Fibroblast of skin of left biceps (primary cell): ENCODE results near the gene TCEAL1.
"Not testable (repeated sequence)": the region's sequence is repeated elsewhere in the genome, so short reads cannot be mapped to it uniquely, and the experiment has no call there.

Experiments used
- DNase-seq, 2 experiments: peaks; one replicate each; pipeline ENCODE4 v3.0.0-alpha.2; 2013; ENCODE audit warnings: low read depth in 2 of 2

The TCEAL1 gene, protein sequence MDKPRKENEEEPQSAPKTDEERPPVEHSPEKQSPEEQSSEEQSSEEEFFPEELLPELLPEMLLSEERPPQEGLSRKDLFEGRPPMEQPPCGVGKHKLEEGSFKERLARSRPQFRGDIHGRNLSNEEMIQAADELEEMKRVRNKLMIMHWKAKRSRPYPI

DNA sequence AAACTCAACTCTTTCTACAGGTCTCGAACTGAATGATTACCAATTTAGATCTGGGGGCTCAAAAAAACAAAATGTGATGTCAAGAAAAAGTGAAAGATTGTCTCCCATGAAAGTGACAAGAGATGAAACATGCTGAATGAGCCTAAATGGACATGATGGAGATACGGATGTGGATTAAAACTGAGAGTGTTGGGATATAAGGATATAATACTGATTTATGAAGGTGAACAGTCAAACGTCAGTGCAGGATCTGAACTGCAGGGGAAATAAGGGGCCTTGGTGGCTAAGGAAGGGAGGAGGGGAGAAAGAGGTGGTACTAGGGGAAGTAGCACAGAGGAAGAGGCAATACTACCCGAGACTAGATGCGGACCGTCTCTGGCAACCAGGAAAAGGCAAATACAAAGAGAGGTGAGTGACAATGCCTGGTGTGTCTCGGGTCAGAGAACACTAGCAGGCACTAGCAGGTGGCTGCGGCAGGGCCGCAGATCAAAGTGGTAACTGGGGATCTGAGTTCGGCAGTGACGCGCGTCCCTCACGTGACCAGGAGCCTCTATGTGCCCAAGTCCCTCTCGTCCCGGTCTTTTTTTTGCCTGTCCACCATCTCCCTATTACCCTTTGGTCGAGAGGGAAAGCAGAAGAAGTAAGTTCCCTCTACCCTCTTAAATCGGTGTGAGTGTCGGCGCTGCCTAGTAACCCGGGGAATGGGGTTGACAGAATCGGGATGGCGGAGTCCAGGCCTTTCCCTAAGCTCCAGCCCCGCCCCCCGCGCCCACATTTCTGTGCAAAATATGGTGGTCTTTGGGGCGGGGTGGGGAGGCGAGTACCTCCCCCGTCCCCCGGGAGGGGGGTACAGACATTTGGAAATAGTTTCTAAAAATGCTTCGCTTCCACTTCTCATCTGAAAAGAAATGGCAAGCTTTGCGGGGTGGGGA lies at the start of gene TCEAL1:
Gene TCEAL1, plus strand, starts transcription at position 590 of the 932 bp plus-strand sequence. CDS start 942 bp downstream, outside the sequence.
- no peak for DNase-seq

DNA sequence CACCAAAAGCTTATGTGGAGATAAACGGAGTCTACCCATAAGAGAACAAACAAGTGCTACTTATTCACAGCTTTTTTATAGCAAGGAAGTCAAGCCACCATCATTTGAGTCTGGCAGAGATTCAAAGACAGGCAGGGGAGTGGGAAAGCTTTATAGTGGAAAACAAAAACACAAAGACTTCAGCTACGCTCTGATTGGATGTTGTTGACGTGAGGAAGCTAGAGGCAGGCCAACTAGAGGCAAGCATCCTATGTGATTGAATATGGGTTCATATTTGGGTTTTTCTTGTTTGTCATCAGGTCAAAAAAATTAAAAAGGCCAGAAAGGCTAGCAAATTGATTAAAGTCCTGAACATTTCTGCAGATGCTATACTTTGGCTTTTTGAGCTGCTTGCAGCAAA lies 44.2 kb upstream of the TCEAL1 start:
- DNase-seq, result no peak

DNA sequence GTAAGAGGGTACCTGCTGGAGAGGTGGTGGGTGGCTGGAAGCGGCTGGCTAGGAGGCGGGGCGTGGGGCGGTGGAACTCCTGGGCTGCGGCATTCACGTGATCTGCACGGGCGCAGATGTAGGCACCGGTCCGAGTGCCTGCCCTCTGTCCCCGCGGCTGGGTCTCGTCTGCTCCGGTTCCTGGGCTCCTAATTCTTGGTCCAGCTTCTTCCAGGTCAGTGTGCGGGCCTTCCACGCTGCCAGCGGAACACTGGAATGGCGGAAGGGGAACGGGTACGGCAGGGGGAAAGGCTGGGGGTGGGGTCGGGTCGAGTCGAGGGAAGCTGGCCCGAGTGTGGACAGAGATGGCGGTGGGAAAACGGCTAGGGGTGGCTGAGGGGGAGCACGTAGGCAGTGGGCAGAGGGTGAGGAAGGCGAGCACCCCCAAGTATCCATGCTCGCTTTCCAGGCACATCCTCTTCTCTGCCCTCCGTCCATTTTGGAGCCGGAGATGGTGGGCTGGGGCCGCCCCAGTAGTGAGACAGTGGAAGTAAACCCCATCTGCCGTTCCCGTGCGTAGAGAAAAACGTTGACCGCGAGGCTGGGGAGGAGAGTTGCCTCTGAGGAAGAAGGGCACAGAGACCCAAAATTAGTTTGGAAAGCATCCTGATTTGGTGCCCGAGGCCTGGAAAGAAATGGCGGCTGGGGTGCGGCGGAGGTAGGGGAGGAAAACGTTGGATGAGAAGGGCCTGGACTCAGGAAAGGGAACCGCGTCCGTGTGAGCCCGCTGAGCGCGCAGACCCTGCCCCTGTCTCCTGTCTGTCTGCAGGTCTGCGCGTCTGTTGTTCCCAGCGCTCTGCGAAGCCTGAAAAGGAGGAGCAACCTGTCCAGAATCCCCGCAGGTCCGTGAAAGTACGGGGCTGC lies 43.1 kb upstream of the TCEAL1 start, which contains the start of gene TCEAL4:
Gene TCEAL4, plus strand, starts transcription at position 105 of the 903 bp plus-strand sequence. CDS start 1,161 bp downstream, outside the sequence.
- DNase-seq, result no peak

DNA sequence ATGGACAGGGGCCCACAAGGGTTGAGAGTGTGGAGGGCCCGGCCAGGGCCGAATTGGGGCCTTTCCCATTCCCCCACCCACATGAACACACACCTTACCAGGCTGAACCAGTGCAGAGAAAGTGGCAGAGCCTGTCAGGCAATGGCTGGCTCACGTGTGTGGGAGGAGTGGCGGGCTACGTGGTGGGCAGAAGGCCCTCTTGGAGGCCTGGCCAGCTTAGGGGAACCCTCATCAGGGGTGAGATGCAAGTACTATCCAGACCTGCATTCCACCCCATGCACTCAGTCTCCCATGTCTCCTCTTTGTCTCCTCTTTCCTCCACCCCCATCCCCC lies 42.5 kb upstream of the TCEAL1 start:
- no peak for DNase-seq

DNA sequence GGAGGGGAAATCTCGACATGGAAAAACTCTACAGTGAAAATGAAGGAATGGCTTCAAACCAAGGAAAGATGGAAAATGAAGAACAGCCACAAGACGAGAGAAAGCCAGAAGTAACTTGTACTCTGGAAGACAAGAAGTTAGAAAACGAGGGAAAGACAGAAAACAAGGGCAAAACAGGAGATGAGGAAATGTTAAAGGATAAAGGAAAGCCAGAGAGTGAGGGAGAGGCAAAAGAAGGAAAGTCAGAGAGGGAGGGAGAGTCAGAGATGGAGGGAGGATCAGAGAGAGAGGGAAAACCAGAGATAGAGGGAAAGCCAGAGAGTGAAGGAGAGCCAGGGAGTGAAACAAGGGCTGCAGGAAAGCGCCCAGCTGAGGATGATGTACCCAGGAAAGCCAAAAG lies 42.1 kb upstream of the TCEAL1 start:
- no peak for DNase-seq

DNA sequence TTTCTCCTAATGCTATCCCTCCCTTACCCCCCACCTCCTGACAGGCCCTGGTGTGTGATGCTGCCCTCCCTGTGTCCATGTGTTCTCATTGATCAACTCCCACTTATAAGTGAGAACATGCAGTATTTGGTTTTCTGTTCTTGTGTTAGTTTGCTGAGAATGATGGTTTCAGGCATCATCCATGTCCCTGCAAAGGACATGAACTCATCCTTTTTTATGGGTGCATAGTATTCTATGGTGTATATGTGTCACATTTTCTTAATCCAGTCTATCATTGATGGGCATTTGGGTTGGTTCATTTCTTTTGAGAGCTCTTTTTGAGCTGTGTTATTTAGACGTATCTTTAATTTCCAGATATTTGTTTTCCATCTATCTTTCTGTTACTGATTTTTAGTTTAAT lies 36.5 kb upstream of the TCEAL1 start:
- not testable (repeated sequence) for DNase-seq

DNA sequence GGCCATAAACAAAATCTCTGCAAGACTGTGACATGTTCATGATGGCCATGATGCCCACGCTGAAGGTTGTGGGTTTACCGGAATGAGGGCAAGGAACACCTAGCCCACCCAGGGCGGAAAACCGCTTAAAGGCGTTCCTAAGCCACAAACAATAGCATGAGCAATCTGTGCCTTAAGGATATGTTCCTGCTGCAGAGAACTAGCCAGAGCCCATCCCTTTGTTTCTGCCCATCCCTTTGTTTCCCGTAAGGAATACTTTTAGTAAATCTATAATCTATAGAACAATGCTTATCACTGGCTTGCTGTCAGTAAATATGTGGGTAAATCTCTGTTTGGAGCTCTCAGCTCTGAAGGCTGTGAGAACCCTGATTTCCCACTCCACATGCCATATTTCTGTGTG lies 33.6 kb upstream of the TCEAL1 start:
- not testable (repeated sequence) for DNase-seq

DNA sequence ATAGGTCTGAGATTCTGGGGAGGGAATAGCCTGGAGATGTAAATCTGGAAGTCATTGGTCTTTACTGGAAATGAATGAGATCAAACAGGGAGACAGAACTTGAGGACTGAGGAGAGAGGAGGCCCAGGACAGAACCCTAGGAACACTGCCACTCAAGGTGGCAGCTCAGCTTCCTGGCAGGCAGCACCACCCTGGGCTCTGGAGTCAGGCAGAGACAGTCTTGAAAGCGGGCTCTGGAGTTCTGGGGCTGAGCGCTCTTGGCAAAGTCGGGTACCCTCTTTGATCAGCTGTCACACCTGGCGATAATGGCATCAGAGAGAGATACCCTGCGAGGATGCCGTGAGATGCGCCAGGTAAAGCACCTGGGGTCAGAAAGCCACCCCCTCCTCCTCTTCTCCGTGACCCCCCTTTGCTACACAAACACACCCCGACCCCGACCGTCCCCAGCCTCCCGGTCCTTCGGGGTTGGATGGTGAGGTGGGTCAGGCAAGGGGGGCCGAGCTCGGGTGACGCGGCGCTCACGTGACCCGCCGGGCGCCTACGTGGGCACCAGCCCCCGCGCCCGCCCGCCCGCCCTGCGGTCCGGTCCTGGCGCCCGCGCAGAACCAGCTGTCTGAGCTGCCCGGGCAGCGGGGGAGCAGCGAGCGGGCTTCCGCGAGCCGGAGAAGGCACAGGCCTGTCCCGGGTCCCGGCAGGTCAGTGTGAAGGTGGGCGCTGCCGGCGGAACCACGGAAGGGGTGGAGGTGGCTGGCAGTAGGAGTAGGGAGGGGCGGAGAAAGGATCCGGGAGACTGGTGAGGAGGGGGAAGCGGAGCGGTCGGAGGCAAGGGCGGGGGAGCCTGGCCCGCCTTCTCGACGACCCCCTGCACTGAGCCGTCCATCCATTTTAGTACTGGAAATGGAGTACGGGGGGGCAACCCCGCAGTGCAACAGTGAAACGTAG lies 21.1 kb upstream of the TCEAL1 start, which contains the start of gene TCEAL3:
Gene TCEAL3, plus strand, starts transcription at position 600 of the 942 bp plus-strand sequence. CDS start 1,102 bp downstream, outside the sequence.
- DNase-seq, result no peak

DNA sequence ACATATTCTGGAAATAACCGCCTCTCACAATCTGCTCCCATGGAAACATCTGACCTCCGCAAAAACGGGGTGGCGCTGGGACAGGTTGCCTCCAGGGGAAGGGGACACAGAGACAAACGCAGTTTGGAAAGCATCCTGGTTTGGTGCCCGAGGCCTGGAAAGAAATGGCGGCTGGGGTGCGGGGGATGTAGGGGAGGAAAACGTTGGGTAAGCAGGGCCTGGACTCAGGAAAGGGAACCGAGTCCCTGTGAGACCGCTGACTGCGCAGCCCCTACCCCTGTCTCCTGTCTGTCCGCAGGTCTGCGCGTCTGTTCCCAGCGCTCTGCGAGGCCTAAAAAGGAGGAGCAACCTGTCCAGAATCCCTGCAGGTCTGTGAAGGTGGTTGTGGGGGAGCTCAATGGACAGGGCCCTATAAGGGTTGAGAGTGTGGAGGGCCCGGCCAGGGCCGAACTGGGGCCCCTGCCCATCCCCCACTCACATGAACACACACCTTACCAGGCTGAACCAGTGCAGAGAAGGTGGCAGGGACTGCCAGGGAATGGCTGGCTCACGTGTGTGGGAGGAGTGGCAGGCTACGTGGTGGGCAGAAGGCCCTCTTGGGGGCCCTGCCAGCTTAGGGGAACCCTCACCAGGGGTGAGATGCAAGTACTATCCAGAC lies 20.3 kb upstream of the TCEAL1 start:
- DNase-seq, result no peak

DNA sequence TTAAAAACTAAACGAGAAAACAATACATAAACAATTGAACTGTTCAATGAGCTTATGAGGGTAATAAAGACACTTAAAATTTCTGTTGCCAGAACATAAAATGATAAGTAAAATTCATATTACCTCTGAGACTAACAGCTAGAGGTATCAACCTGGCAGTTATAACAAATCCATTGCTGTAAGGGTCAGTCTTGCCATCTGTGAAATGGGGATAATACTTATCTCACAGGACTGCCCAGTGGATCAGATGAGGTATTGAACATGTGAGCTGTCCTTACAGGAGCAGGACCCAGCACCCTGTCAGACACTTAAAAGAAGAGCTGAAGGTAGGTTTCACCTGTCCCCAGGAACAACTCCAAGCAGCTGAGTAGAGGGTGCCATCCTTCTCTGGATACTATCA lies 18.5 kb upstream of the TCEAL1 start:
- DNase-seq, result no peak

DNA sequence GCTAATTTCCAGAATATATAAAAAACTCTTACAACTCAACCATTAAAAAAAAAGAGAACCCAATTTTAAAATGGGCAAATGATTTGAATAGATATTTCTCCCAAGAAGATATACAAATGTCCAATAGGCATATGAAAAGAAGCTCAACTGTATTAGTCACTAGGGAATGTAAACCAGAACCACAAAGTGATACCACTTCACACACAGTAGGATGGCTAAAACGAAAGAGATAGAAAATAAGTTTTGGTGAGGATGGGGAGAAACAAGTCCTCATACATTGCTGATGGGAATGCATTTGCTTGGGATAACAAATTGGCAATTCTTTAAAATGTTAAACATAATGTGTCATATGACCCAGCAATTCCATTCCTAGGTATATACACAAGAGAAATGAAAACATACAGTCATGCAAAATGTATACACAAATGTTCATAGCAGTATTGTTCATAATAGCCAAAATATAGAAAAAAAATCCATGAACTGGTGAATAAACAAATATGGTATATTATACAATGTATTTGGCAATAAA lies 15.3 kb upstream of the TCEAL1 start:
- no peak for DNase-seq

DNA sequence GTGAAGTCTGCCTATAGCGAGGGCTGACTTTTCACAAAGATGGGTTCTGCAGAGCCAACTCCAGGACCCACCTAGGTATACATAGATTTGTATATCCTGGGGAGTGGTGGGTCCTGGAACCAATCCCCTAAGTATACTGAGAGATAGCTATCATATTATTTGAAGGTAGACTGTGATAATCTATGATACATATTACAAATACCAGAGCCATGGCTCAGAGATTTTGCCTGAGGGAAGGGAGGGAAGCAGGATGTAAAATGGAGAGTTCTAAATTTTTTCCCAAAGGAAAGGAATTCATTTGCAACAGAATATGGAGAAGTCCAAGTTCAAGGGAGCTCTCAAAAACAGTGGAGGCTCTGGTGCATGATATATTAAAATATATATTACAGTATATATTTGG lies 13.8 kb upstream of the TCEAL1 start:
- DNase-seq, result no peak

DNA sequence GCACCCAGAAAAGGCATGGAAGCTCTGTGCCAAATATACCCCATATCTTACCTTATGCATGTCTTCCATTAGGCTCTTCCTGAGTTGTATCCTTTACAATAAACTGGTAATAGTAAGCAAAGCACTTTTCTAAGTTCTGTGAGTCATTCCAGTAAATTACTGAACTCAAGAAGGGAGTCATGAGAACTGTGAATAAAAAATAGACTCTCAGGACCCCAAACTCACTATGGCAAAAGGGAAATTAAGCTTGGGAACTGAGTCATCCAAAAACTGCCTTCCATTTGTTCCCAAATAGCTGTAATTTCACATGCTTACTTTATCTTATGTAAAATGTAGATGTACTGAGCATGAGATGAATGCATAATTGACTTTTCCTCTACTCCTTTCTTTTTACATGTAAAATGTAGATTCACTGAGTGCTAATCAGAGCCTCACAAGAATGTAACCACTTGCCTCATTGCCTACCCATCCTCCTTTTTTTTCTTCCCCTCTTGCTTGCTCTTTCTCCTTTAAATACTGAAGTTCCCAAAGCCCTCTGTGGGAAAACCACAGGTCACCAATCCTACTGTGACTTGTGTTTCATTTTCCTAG lies 12.9 kb upstream of the TCEAL1 start:
- no peak for DNase-seq

DNA sequence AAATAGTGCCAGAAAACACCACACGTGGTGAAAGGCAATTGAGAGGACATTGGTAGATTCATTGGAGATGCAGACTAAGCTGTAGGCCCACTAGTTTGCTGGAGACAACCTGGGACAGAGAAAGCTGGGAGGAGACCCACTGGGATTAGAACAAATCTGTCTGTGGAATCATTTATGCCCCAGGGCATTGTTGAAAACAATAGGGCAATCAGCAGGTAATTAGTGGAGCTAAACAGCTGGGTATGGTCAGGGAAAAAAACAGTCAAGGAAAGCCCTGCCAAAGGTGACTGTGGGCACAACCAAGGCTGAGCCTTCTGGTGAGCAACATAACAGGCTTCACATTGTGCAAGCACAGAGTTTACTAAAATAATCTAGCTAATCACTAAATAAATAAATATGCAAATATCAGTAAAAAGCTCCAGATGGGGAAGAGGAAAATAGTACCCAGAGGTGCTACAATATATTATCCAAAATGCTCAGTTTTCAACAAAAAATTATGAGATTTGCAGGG lies 12.0 kb upstream of the TCEAL1 start:
- DNase-seq, result no peak

DNA sequence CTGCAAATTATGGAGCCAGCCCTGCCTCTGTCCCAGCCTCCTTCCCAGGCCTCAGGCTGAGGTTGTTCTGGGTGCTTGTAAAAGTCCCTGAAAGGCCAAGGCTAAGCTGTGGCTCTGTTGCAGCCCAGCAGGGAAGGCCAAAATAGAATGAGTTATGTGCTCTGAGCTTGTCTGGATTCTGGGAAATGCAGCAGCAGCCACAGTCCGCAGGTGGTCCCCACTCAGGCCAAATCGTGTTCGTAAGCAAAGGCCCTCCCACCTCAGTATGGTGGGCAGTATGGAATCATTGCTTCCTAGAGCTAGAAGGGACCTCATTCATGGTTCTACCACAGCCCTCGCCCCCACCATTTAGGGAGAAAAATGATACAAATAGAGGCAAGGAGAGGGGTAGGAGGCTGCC lies 4.7 kb upstream of the TCEAL1 start:
- no peak for DNase-seq

DNA sequence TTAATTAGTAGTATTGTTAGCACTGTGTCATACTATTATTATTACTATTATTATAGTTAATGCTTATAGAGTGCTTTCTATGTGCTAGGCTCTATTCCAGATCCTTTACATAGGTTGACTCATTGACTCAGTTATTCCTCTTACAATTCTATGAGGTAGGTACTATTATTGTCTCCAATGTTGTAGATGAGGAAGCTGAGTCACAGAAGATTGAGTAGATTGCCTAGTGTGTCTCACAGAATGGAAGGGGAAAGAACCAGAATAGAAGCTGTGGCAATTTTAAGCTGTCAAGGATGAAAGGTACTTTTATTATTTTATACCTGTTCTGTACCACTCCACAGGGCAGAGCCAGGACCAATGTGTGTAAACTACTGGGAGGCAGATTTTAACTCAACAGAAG lies 1.9 kb upstream of the TCEAL1 start:
- no peak for DNase-seq

DNA sequence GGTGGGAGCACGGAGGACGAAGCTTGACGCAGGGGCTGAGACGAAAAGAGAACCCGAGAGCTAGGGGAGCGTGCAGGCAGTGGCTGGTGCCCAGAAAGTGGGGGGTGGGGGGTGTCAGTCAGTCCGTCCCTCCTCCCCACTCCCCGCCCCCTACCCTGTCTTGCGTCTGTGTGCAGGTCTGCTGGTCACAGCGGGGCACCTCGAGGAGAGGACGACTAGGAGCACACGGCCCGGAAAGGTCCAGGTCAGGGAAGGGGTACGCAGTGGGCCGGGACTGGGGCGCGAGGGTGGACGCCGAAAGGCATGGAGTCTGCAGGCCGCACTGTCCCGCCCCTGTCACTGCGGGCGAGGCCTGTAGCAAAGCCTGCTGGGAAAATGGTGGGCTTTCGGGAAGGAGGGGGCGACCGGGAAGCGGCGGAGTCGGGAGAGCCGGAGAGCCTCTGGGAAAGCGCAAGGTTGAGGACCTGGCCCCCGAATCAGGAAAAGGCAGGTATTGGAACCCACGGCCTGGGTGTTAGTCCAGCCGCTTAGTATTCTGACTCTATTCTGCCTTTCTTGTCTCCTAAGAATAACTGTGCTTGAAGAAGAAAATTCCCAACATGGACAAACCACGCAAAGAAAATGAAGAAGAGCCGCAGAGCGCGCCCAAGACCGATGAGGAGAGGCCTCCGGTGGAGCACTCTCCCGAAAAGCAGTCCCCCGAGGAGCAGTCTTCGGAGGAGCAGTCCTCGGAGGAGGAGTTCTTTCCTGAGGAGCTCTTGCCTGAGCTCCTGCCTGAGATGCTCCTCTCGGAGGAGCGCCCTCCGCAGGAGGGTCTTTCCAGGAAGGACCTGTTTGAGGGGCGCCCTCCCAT lies 769 bp downstream of the TCEAL1 start:
- DNase-seq, result peak; percentile 34 to 36

DNA sequence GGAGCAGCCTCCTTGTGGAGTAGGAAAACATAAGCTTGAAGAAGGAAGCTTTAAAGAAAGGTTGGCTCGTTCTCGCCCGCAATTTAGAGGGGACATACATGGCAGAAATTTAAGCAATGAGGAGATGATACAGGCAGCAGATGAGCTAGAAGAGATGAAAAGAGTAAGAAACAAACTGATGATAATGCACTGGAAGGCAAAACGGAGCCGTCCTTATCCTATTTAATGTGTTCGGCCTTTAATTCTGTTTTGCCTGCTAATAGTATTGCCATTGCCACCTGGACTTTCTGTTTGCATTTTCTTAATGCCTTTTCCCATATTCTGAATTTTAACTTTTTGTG lies 1.4 kb downstream of the TCEAL1 start:
- DNase-seq, result no peak

DNA sequence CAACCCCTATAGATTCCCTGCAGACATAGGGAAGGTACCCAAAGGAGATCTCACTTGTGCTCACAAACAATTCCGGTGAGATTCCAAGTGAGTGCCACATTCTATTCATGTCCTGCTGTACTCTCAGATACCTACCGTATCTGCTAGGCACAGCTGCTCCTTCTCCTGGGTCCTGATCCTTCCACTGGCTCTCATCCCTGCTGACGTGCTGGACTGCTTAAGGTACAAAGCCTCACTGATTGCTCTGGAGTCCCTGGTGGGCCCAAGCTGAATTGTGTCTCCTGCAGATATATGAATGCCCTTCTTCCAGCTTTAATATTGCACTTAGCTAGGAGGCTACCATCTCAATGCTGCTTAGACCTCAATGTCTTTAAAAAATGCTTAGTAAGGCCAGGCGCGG lies 2.4 kb downstream of the TCEAL1 start:
- no peak for DNase-seq
